Sigmoid colon (tissue), 7 donors: Measurements from ENCODE around the gene PDE4D. TPM values are rescaled to one million over a fixed set of nuclear protein-coding genes. Genes with fewer than 3 reads are reported as not detected.

Experiments
- DNase-seq: peaks from one replicate; pipeline ENCODE4 v3.0.0-alpha.2; 2019
- H3K27ac ChIP-seq, 4 donors: fragments of 200-600 bp; sonication (generic); one replicate each; pipeline ENCODE4 v1.5.1; 2016 to 2019; ENCODE audit warnings: mild to moderate bottlenecking in 1 of 4
- H3K27me3 ChIP-seq, 3 donors: fragments of 200-600 bp; sonication (generic); one replicate each; pipeline ENCODE4 v1.5.1; 2019; ENCODE audit warnings: mild to moderate bottlenecking in 1 of 3
- H3K36me3 ChIP-seq, 4 donors: fragments of 200-600 bp; sonication (generic); one replicate each; pipeline ENCODE4 v1.5.1; 2016 to 2019
- H3K4me1 ChIP-seq, 4 donors: fragments of 200-600 bp; sonication (generic); one replicate each; pipeline ENCODE4 v1.5.1; 2017 to 2019
- H3K4me3 ChIP-seq, 4 donors: fragments of 200-600 bp; sonication (generic); one replicate each; pipeline ENCODE4 v1.5.1; 2017 to 2019; ENCODE audit warnings: mild to moderate bottlenecking in 2 of 4, moderate library complexity in 1 of 4
- H3K9me3 ChIP-seq, 4 donors: fragments of 200-600 bp in 3 of 4; sonication (generic) in 3 of 4; one replicate each; pipeline versions ENCODE4 v1.5.1 to v1.6.1; 2013 to 2019
- EP300 ChIP-seq, 4 donors: sonication (generic); formaldehyde crosslinking; IDR thresholded peaks; one replicate each; pipeline ENCODE4 v1.6.1; 2017; ENCODE audit warnings: antibody characterized with exemption in 4 of 4
- POLR2A ChIP-seq, 2 donors: fragments of 450-650 bp; IDR thresholded peaks; one replicate each; pipeline ENCODE4 v1.6.1; 2016; ENCODE audit warnings: antibody characterized with exemption in 2 of 2, mild to moderate bottlenecking in 2 of 2, moderate library complexity in 2 of 2
- POLR2AphosphoS5 ChIP-seq, 4 donors: sonication (generic); formaldehyde crosslinking; IDR thresholded peaks; one replicate each; pipeline ENCODE4 v1.6.1; 2017; ENCODE audit warnings: antibody characterized with exemption in 4 of 4
- WGBS, 2 donors: extraction: QIAGEN DNeasy Blood & Tissue Kit; methylation state at CpG; one replicate each; pipeline ENCODE4 v1.1.7; 2013; 5-methylcytosine and 5-hydroxymethylcytosine counted together
- intact Hi-C: fragments of 100-400 bp; cut with DNase I; formaldehyde crosslinking; loops from one replicate; pipeline ENCODE4 v1.15.1; 2023
- polyA plus RNA-seq, 3 donors: library from polyadenylated mRNA; stranded (reverse); fragments of 200-250 nt; gene quantifications; one replicate each; pipeline ENCODE4 v1.2.3, GENCODE V29; 2013
- total RNA-seq, 4 donors: library from RNA; depleted of rRNA; stranded (reverse); fragments of >200 nt; gene quantifications; one replicate each; pipeline ENCODE4 v1.1.0, GENCODE V29; 2016
- TF ChIP-seq, protein P1 (sequence below), 4 experiments: fragments of 450-650 bp in 3 of 4; fragments of 200-600 bp in 1 of 4; IDR thresholded peaks; one replicate each; pipeline ENCODE4 v1.5.1; 2016 to 2019; ENCODE audit warnings: antibody characterized with exemption in 4 of 4, mild to moderate bottlenecking in 3 of 4, moderate library complexity in 2 of 4
- donor health status: healthy with polysubstance abuse.
- donor health status: Bipolar disorder and iron deficiency.
- donor health status: healthy.

Gene PDE4D
- total and polyA plus RNA-seq, 7 donors = 6.0 to 289 (median 169) TPM

- Histone ChIP-seq H3K27ac (no peak overlapping the region), H3K36me3 (no peaks in the 10 kb centered on the region), H3K4me1 (peaks cover 0 to 41% (median 26%) of the 10 kb centered on the region in 4 donors), H3K9me3 (no peaks in the 10 kb centered on the region), H3K4me3 (no peak overlapping the region), H3K27me3 (no peaks in the 10 kb centered on the region)
- TF ChIP-seq POLR2A (IDR thresholded peaks at IDR 0.05) = no peak
- TF ChIP-seq, protein P1, sequence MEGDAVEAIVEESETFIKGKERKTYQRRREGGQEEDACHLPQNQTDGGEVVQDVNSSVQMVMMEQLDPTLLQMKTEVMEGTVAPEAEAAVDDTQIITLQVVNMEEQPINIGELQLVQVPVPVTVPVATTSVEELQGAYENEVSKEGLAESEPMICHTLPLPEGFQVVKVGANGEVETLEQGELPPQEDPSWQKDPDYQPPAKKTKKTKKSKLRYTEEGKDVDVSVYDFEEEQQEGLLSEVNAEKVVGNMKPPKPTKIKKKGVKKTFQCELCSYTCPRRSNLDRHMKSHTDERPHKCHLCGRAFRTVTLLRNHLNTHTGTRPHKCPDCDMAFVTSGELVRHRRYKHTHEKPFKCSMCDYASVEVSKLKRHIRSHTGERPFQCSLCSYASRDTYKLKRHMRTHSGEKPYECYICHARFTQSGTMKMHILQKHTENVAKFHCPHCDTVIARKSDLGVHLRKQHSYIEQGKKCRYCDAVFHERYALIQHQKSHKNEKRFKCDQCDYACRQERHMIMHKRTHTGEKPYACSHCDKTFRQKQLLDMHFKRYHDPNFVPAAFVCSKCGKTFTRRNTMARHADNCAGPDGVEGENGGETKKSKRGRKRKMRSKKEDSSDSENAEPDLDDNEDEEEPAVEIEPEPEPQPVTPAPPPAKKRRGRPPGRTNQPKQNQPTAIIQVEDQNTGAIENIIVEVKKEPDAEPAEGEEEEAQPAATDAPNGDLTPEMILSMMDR (IDR thresholded peaks at IDR 0.05) = no peak
- TF ChIP-seq EP300 (IDR thresholded peaks at IDR 0.05) = no peak
- TF ChIP-seq POLR2AphosphoS5 (IDR thresholded peaks at IDR 0.05) = no peak
- intact Hi-C loops = no loop called here
- 93 to 96% methylated on average over 2 of the region's 2 CpGs for WGBS, 2 donors
- no peak for DNase-seq
Observed at GRCh38 chr5:59772206-59772605, 121.3 kb downstream of the PDE4D start.

DNA sequence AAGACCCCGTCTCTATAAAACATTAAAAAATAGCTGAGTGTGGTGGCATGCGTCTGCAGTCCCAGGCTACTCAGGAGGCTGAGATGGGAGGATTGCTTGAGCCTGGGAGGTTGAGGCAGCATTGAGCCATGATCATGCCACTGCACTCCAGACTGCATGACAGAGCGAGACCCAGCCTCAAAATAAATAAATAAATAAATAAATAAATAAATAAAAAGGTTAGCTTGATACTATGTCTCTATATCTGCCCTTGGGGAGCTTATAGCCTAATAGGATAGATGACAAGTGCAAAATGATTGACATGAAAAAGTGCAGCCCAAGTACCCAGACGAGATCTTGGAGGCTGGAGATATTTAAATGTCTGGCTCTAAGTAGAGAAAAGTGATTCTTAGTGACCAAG, 122.6 kb downstream of the PDE4D start:
- TF ChIP-seq POLR2A (IDR thresholded peaks at IDR 0.05) (no peak), EP300 (IDR thresholded peaks at IDR 0.05) (no peak), POLR2AphosphoS5 (IDR thresholded peaks at IDR 0.05) (no peak)
- TF ChIP-seq, protein P1 (IDR thresholded peaks at IDR 0.05) = no peak
- DNase-seq = no peak
- 85 to 97% methylated on average over 4 of the region's 4 CpGs for WGBS, 2 donors
- intact Hi-C loops = no loop called here
- peaks cover 0 to 34% (median 25%) of the 10 kb centered on the region in 4 donors for H3K4me1 ChIP-seq
- no peaks in the 10 kb centered on the region for H3K9me3 ChIP-seq
- no peak overlapping the region for H3K4me3 ChIP-seq
- no peaks in the 10 kb centered on the region for H3K36me3 ChIP-seq
- no peaks in the 10 kb centered on the region for H3K27me3 ChIP-seq
- no peak overlapping the region for H3K27ac ChIP-seq

DNA sequence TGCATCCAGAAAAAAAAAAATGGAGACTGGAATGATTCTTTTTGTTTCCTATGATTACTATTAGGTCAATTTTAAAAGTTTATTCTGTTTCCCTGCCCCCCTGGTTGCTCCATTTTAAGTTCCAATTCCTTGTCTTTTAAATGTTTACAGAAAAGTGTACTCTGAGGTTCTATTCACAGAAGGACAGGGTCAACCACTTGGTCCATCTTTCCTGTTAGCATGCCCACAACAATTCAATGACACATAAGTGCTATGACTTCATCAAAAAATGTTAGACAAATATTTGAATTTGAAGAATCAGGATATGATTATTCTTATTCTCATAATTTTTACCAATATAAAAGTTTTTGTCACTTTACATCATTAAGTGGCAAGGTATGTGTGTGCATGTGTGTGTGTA, 123.7 kb downstream of the PDE4D start:
- H3K27ac ChIP-seq = peak overlapping the region in 3 of 4 donors; percentile 84 to 89 (median 85)
- intact Hi-C loops = no loop called here

GRCh38 chr5:59769041-59769360, 124.5 kb downstream of the PDE4D start:
- no peaks in the 10 kb centered on the region for H3K36me3 ChIP-seq
- intact Hi-C loops = no loop called here
- 9 to 46% methylated on average over 1 of the region's 1 CpG for WGBS, 2 donors
- peaks cover 0 to 50% (median 37%) of the 10 kb centered on the region in 4 donors for H3K4me1 ChIP-seq
- peak overlapping the region in 3 of 4 donors; percentile 84 to 89 (median 85) for H3K27ac ChIP-seq
- no peaks in the 10 kb centered on the region for H3K27me3 ChIP-seq
- no peak for DNase-seq
- no peak for TF ChIP-seq POLR2A (IDR thresholded peaks at IDR 0.05)
- no peak for TF ChIP-seq EP300 (IDR thresholded peaks at IDR 0.05)
- TF ChIP-seq POLR2AphosphoS5 (IDR thresholded peaks at IDR 0.05) = no peak
- TF ChIP-seq, protein P1 (IDR thresholded peaks at IDR 0.05) = no peak
- no peaks in the 10 kb centered on the region for H3K9me3 ChIP-seq
- peak overlapping the region; percentile 60 to 68 (median 65) for H3K4me3 ChIP-seq

More for the DNA sequence above, 123.7 kb downstream of the PDE4D start:
- H3K9me3 ChIP-seq = no peaks in the 10 kb centered on the region
- H3K4me3 ChIP-seq = peak overlapping the region in 2 of 4 donors; percentile 60 to 63
- no peaks in the 10 kb centered on the region for H3K36me3 ChIP-seq
- DNase-seq = no peak
- H3K4me1 ChIP-seq = peaks cover 0 to 41% (median 32%) of the 10 kb centered on the region in 4 donors
- no peak for TF ChIP-seq EP300 (IDR thresholded peaks at IDR 0.05)
- H3K27me3 ChIP-seq = no peaks in the 10 kb centered on the region

- WGBS, 2 donors = 1 to 4% methylated on average over 40 of the region's 40 CpGs
- DNase-seq = peak; percentile 86
- intact Hi-C loops = no loop called here
- Histone ChIP-seq H3K9me3 (no peaks in the 10 kb centered on the region), H3K36me3 (no peaks in the 10 kb centered on the region), H3K27ac (peak overlapping the region; percentile 62 to 89 (median 84)), H3K4me3 (peak overlapping the region; percentile 60 to 68 (median 65)), H3K27me3 (no peaks in the 10 kb centered on the region), H3K4me1 (peaks cover 0 to 56% (median 40%) of the 10 kb centered on the region in 4 donors)
- no peak for TF ChIP-seq EP300 (IDR thresholded peaks at IDR 0.05)
- peak; percentile 25 to 41 for TF ChIP-seq POLR2A (IDR thresholded peaks at IDR 0.05)
- peak; percentile 42 to 79 (median 73) for TF ChIP-seq POLR2AphosphoS5 (IDR thresholded peaks at IDR 0.05)
- TF ChIP-seq, protein P1 (IDR thresholded peaks at IDR 0.05) = no peak
Observed at GRCh38 chr5:59768152-59769040, 125.1 kb downstream of the PDE4D start.
